MM.1S (cell line): Measurements from ENCODE around the gene CCDC89.

Experiments
- EZH2 ChIP-seq: fragments of 300-600 bp; sonication (generic); optimal IDR thresholded peaks from 2 replicates; pipeline ENCODE3; 2017; ENCODE audit warnings: low read depth, mild to moderate bottlenecking, antibody characterized with exemption, low read length, mixed read lengths
- TF ChIP-seq, protein P1 (sequence below): fragments of 300-600 bp; sonication (generic); IDR thresholded peaks from 2 replicates; pipeline ENCODE4 v1.5.1; 2016; ENCODE audit warnings: antibody characterized with exemption, low read length, mixed read lengths

DNA sequence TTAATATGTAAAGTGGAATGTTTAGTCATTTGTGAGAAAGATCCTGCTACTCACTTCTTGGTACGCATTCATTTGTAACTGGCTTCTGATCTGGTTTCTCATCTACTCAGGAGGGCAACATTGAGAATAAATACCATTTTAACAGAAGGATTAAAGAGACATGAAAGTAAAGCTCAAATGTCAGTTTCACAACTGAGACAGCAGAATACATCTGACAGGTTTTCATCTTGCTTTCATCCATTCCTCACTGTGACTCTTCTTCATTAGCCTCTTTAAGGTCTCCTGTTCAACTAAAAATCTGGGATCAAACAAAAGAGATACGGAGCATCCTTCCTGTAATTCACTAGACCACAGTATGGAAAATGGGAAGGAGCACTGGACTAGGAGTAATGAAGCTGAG is 31.4 kb upstream of the CCDC89 start:
- TF ChIP-seq, protein P1, sequence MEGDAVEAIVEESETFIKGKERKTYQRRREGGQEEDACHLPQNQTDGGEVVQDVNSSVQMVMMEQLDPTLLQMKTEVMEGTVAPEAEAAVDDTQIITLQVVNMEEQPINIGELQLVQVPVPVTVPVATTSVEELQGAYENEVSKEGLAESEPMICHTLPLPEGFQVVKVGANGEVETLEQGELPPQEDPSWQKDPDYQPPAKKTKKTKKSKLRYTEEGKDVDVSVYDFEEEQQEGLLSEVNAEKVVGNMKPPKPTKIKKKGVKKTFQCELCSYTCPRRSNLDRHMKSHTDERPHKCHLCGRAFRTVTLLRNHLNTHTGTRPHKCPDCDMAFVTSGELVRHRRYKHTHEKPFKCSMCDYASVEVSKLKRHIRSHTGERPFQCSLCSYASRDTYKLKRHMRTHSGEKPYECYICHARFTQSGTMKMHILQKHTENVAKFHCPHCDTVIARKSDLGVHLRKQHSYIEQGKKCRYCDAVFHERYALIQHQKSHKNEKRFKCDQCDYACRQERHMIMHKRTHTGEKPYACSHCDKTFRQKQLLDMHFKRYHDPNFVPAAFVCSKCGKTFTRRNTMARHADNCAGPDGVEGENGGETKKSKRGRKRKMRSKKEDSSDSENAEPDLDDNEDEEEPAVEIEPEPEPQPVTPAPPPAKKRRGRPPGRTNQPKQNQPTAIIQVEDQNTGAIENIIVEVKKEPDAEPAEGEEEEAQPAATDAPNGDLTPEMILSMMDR = no peak
- no peak for TF ChIP-seq EZH2
